Epithelial cell of proximal tubule (primary cell): ENCODE measurements around the gene NDUFB5. TPM values are rescaled to one million over a fixed set of nuclear protein-coding genes. Genes with fewer than 3 reads are reported as not detected.

Experiments
- DNase-seq: peaks from one replicate; pipeline ENCODE4 v3.0.0-alpha.2; 2011; ENCODE audit warnings: low read depth
- H3K4me3 ChIP-seq: 2 replicates; pipeline ENCODE4 v1.5.1; 2011; ENCODE audit warnings: low read depth, mild to moderate bottlenecking, low read length
- total RNA-seq: library from RNA; depleted of rRNA; stranded (reverse); fragments of >200 nt; gene quantifications from 2 replicates; pipeline ENCODE4 v1.2.3, GENCODE V29; 2015
- TF ChIP-seq, protein P1 (sequence below): conservative IDR thresholded peaks from 2 replicates; pipeline ENCODE4 v1.5.1; 2012; ENCODE audit warnings: low read depth, mild to moderate bottlenecking, low read length

Gene NDUFB5
- total RNA-seq, 1 donor from 2014 or later, result 103 TPM

DNA sequence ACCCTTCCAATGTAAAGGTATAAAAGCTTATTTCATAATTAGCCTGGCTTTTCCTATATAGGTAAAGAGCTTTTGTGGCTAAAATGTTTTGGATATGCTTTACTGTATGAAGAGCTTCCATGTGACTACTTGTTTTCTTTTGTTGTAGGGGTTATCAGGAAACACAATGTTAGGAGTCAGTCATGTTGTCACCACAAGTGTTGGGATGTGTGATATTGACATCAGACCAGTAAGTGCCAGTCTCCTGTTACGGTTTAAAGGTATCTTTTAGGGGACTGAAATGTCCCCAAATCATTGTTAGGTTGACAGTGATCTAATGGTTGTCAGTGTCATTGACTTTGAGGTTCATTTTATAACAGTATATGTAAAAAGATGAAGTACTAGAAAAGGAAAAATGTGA lies 23.6 kb upstream of the NDUFB5 start:
- no peak overlapping the region for H3K4me3 ChIP-seq
- TF ChIP-seq, protein P1, sequence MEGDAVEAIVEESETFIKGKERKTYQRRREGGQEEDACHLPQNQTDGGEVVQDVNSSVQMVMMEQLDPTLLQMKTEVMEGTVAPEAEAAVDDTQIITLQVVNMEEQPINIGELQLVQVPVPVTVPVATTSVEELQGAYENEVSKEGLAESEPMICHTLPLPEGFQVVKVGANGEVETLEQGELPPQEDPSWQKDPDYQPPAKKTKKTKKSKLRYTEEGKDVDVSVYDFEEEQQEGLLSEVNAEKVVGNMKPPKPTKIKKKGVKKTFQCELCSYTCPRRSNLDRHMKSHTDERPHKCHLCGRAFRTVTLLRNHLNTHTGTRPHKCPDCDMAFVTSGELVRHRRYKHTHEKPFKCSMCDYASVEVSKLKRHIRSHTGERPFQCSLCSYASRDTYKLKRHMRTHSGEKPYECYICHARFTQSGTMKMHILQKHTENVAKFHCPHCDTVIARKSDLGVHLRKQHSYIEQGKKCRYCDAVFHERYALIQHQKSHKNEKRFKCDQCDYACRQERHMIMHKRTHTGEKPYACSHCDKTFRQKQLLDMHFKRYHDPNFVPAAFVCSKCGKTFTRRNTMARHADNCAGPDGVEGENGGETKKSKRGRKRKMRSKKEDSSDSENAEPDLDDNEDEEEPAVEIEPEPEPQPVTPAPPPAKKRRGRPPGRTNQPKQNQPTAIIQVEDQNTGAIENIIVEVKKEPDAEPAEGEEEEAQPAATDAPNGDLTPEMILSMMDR, result no peak
- DNase-seq, result no peak

DNA sequence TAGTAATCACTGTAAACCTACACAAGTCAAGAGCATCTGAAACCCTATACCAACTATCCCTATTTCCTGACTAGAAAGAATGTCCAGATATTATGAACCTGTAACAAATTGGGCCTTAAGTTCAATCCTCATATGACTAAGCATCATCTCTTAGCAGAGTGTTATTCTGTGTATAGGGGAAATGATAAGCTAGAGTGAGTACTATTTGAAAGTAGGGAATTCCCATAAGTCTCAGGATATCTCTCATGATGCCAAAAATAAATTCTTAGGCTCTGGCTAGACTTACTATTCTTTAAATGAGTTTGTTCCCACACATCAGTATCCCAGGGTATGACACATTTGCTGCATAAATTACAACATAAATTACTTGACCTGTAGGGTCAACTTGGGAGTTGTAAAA lies 15.5 kb upstream of the NDUFB5 start:
- H3K4me3 ChIP-seq, result no peak overlapping the region
- no peak for DNase-seq
- TF ChIP-seq, protein P1, result no peak

DNA sequence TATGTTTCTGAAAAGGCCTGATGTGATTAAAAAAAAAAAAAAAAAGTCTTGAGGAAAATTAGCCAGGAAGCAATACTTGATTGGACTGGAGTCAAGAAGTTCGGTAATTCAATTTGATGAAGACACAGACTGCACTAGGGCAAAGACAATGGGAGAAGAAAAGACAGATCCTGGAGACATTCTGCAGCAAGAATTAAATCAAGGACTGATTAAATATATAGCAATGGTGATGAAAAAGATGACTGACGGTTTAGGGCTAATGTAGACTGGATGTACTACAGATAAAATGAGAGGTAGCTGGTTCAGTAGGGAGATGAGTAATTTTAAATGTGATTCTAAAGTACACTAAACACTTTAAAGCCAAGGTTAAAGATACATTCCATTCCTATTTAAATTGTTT lies 13.9 kb upstream of the NDUFB5 start:
- TF ChIP-seq, protein P1, result no peak
- no peak overlapping the region for H3K4me3 ChIP-seq
- no peak for DNase-seq

DNA sequence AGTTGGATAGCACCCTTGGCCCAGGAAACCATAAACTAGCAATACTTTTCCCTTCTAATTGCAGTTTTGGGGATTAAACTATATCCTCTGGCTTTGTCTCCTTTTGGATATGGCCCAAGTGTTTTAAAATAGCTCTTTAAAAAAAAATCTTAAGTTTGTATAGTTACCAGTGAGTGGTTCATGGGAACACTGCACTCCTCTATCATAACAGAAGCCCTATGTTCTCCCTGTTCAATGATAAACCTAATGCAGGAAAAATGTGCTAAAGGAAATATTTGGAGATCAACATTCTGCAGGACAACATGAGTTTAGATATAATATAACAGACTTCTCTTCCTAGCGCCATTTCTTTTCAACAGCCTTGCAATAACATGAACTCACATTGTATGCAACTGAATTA lies 13.3 kb upstream of the NDUFB5 start:
- TF ChIP-seq, protein P1, result no peak
- no peak for DNase-seq
- no peak overlapping the region for H3K4me3 ChIP-seq

DNA sequence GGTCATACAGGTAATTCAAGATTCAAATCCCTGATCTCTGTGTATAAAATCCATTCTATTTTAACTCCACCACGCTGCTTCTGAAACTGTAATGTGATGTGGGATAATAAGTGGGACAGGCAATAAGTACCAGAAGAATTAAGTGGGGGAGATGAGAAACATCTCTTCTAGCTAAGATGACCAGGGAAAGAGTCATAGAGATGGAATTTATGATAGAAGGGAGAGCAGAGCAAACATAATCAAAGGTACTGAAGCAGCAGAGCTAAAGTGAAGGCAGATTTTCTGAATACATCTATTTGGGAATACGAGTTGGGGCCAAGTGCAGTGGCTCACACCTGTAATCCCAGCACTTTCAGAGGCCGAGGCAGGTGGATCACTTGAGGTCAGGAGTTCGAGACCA lies 5.1 kb upstream of the NDUFB5 start:
- TF ChIP-seq, protein P1, result no peak
- DNase-seq, result no peak
- H3K4me3 ChIP-seq, result no peak overlapping the region

DNA sequence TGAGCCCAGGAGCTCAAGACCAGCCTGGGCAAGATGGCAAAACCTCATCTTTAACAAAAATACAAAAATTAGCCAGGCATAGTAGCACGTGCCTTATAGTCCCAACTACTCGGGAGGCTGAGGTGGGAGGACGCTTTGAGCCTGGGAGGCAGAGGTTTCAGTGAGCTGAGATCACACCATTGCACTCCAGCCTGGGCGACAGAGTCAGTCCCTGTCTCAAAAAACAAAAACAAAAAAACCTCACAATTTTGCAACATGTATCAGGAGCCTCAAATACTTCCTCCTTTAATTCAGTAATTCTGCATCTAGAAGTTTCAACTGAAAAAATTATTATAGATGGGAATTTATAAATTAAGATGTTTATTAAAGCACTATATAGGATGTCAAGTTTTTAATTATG lies 1.3 kb upstream of the NDUFB5 start:
- DNase-seq, result no peak
- H3K4me3 ChIP-seq, result peak overlapping the region; percentile 68
- TF ChIP-seq, protein P1, result no peak

DNA sequence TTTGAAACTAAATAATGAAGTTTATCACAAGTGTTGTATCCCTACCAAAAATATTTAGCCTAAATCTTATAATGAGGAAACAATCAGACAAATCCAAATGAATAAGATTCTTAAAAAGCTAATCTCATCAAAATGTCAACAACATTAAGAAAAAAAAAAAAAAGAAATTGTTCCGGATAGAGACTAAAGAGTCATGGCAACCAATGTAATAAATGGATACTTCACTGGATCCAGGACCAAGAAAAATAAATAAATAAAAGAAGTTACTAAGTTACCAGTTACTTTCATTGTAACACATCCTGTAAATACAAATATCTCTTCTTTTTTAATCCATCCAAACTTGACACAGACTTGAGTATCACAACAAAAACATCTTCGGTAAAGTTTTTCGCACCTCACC lies 763 bp upstream of the NDUFB5 start:
- TF ChIP-seq, protein P1, result no peak
- H3K4me3 ChIP-seq, result peak overlapping the region; percentile 68
- DNase-seq, result no peak
